ENCODE results near the gene FUT1.

DNA sequence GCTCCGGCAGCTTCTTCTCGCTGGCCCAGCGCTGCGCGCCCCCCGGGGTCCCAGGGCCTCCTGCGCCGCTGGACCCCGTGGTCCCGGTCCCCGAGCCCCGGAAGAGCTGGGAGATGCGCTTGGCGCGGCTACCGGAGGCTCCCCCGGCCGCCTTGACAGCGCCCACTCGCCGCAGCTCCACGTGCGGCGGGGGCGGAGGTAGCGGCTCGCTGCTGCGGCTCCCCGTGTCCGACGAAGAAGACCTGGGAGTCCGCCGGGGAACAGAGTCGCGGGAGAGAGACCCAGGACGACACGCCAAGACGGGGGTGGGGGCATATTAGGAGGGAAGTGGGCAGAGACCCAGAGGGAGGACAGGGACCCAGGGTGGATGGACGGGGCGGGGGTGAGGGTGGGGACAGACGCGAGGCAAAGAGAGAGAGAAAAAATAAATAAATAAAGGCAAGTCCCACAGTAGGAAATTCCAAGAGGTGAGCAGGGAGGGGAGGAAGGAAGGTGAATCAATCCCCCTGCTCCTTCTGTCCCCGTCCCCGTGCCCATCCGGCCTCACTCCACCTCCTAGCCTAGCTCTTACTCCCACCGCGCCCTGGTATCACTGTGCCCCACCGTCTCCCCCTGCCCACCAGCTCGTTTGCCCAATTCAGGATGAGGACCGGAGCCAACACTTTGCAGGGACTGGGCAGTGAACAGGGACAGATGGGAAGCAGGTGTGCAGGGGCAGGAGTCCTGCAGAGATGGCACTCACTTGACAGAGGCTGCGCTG lies 12.9 kb downstream of the FUT1 start:
- TF ChIP-seq, protein P1, sequence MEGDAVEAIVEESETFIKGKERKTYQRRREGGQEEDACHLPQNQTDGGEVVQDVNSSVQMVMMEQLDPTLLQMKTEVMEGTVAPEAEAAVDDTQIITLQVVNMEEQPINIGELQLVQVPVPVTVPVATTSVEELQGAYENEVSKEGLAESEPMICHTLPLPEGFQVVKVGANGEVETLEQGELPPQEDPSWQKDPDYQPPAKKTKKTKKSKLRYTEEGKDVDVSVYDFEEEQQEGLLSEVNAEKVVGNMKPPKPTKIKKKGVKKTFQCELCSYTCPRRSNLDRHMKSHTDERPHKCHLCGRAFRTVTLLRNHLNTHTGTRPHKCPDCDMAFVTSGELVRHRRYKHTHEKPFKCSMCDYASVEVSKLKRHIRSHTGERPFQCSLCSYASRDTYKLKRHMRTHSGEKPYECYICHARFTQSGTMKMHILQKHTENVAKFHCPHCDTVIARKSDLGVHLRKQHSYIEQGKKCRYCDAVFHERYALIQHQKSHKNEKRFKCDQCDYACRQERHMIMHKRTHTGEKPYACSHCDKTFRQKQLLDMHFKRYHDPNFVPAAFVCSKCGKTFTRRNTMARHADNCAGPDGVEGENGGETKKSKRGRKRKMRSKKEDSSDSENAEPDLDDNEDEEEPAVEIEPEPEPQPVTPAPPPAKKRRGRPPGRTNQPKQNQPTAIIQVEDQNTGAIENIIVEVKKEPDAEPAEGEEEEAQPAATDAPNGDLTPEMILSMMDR (IDR thresholded peaks at IDR 0.05; ENCODE audit: low read depth, low read length): no peak
- no peak for TF ChIP-seq EZH2phosphoT487 (IDR thresholded peaks at IDR 0.05; ENCODE audit: low read depth)

All from OCI-LY3 (cell line).